GM19193 (cell line): ENCODE results near the gene CCNJL.

ENCODE experiments used
- POLR2A ChIP-seq: IDR thresholded peaks from 4 replicates; pipeline ENCODE4 v1.6.1; 2011; ENCODE audit not compliant: insufficient read depth, insufficient read length; ENCODE audit errors: extremely low read depth

CCNJL gene

DNA sequence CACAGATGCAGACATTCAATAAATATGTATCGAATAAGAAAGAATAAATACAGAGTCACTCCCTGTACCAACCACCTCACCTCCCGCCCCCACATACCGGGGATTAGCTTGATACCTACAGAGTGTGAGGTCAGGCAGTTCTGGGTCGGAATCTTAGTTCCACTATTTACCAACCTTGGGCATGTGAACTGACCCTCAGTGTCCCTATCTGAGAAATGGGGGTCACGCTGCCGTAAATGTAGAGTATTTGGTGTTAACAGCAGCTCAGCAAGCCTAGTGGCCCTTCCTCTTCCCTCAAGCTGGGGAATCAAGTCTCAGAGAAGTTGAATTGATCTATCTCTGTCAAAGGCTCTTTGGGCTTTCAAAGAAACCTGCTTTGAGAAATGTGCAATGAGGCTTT, 25.4 kb downstream of the CCNJL start:
- no peak for TF ChIP-seq POLR2A

- TF ChIP-seq POLR2A, result no peak
Measured at GRCh38 chr5:160285316-160285715, 27.0 kb downstream of the CCNJL start.

- TF ChIP-seq POLR2A, result no peak
Measured at GRCh38 chr5:160284291-160284873, 28.0 kb downstream of the CCNJL start.

- no peak for TF ChIP-seq POLR2A
Measured at GRCh38 chr5:160281275-160281674, 31.1 kb downstream of the CCNJL start.

DNA sequence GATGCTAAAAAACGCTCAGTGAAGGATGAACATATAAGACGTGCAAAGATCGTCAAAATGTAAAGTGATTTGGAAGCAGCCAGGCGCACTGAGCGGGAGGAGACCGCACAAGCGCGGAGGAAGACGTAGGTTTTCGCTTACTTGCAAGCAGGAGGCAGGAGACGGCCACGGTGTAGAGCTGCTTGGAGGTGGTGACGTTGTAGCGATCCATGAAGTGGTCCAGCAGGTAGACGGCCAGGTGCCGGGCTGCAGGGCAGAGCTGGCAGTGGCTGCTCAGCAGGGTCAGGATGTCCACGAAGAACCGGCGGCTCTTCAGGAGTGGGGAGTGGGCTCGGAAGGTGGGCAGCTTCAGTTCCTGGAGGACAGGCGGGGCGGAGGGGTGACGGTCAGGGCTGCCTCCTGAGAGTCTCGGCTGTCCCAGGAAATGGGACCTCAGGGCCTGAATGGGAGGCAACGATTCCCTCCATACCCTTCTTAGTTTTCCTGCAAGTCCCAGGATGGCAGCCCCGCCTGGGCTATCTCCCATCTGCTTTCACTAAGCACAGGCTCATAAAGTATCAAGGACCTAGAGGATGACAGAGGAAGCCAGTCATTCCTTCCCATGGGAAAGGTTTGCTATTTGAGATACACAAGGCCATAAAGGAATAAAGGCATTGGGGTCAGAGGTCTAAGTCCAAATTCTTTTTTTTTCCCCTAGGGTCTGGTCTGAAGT, 31.8 kb downstream of the CCNJL start:
- TF ChIP-seq POLR2A, result no peak

- no peak for TF ChIP-seq POLR2A
Measured at GRCh38 chr5:160278343-160278742, 34.0 kb downstream of the CCNJL start.

DNA sequence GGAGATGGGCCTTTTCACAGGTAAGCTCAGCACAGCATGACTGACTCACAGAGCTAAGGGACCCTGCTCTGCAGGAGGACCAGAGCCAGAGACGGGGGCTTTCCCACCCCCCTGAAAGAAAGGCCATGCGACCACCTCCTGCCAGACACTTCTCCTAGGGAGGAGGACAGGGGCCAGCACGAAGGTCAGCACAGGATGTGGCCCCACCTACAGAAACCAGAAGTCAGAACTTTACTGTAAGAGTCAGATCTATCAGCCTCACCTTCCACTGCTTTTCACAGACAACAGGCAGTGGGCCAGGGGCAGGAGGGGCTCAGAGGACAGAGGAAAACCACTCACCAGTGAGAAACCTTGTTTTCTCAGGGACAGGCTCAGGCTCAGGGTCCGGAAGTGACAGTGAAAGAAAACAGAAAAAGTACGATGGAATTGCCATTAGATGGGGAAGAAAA, 37.9 kb downstream of the CCNJL start:
- TF ChIP-seq POLR2A, result no peak

DNA sequence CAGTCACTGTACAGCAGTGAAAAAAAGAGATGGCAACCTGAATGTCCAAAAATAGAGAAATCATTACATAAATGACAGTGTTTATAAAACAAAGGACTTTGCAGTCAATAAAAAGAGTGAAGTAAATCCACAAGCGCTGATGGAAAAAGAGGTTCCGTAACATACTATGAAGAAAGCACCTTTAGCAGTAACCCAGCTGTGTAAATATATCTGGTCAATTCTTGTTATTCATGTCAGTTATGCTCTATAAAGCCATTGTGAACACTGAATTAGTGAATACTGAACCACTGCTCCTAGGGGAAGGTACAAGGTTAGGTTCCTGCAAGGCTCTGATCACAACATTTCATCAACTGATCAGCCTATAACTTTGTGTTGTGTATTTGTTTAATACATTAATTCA, 39.5 kb downstream of the CCNJL start:
- TF ChIP-seq POLR2A, result no peak

DNA sequence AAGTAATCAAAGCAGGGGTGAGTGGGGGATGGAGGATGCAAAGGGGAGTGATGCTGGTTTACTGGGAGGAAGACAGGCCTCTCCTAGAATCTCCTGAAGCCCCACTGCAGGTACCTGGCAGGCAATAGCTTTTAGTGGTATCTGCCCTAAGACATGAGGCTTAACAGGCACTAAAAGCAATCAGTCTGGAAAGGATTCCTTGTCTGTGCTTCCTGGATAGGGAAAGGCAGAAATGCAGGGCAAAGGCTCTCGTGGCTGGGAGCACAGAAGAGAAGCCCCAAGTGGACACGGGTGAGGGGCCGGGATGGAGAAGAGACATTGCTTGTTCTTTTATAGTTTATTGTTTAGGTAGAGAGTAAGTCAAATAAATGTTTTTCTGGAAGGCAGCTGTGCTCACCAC, 40.1 kb downstream of the CCNJL start:
- no peak for TF ChIP-seq POLR2A

DNA sequence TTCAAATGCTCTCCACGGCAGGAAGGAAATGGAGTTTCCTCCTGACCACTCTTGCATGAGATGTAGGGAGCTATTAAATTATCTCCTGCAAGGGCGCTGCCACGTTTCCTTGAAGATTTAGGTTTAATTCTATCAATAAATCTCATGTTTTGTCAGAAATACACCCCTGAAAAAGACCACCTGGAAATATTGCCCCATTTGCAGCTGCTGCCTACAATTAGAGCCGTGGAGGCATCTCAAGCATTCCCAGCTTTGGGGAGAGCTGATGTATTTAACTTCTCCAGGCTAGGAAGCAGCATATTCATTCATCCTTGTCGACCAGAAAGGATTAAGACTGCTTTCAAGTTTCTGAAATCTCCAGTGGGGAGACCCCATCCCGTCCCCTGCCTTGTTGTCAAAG, 40.5 kb downstream of the CCNJL start:
- TF ChIP-seq POLR2A, result no peak

DNA sequence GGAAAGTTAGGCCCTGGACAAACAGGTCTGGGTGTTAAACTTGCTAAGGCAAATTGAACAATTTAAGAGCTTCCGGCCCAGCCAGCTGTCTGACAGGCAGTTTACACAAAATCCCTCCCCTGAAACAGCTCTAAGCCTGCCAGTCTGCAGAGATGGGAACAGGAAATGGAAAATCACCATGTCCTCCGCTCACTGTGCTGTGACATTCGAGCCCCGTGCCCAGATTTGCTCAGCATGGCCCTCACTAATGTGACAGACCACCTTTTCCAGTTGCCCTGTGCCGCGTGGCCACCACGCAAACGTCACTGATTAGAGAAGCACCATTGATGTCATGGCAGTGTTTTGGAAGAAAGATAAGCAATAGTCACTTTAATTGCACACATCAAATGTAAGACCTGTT, 41.0 kb downstream of the CCNJL start:
- TF ChIP-seq POLR2A, result no peak

DNA sequence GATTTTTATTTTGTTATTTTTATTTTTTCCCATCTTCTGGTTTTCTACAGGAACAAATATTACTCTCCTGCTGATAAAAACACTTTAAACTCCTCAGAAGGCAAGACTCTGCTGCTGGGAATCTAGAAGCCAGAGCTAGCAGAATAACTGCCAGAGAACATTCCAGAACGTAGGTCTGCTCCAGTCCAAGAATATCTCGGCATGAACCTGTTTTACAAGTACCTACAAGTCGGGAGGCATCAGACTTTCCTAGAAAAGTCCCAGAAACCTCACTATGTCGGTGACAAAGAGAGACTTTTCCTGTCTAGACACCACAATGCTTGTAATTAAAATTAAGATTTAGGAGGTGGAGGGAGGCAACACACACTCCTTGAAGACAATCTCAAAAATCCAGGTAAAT, 41.7 kb downstream of the CCNJL start:
- TF ChIP-seq POLR2A, result no peak

DNA sequence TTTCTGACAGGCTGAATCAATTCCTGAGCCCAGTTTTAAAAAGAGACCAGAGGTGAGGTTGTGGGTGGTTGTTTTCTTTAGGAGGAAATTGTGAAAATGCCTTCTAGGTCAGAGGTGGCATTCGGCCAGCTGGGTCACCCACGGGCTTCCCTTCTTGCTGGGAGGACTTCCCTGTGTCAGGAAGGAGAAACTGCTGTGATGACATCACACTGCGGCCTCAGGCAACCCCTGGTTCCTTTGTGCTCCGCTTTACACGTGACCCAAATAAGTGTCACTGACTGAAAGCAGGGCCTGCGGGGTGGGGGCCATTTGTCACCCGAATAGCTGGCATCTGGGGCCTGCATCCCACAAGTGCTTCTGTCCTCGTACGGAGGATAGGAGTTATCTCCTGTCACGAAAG, 43.3 kb downstream of the CCNJL start:
- no peak for TF ChIP-seq POLR2A

GRCh38 chr5:160268121-160268520, 44.2 kb downstream of the CCNJL start:
- no peak for TF ChIP-seq POLR2A

DNA sequence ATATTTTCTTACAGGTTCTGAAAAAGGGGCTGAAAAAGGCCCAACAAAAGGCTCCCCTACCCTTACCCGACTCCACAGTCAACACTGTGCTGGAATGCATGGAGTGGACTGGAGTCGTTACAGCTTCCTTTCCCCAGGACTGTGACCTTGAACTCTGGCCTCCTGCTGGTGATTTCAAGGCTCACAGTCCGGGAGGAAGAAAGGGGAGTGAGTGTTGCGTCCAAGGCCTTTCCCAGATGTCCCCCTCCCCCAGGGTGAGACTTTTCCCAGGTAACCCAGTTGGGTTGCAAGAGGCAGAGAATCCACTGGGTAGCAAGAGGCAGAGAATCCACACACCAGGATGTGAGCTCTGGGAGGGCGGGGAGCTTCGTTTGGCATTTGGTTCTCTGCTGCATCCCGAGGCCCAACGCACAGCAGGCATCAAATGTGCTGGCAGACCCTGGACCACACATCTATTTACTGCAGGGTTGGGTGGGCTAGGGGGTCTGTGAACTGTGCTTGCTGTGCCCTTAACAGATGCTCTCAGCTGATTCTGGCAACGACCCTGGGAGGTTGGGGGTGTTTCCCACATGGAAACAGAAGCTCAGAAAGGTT, 45.5 kb downstream of the CCNJL start:
- TF ChIP-seq POLR2A, result no peak

DNA sequence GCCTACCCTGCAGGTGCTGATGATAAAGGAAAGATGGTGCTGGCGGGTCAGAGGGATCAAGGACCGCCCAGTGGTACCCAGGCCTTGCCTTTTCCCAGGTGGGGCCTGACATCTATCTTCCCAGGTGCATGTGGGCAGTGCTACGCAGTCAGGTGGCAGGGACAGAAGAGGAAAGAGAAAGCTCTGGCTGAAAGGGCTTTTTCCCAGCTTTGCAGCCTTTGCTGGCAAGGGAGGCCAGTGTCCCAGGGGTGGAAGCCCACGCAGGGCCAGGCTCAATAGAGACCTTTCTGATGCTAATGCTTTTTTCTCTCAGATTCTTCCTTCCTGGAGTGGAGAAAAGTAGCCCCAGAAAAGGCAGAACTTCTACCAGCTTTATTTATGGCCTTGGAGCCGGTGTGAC, 46.3 kb downstream of the CCNJL start:
- no peak for TF ChIP-seq POLR2A
